ENCODE measurements around the gene CLCN2. TPM values are rescaled to one million over a fixed set of nuclear protein-coding genes. Genes with fewer than 3 reads are reported as not detected.

The CLCN2 gene
- total and polyA plus RNA-seq, 2 experiments from 2014 or later: 1.2 to 1.3 TPM

DNA sequence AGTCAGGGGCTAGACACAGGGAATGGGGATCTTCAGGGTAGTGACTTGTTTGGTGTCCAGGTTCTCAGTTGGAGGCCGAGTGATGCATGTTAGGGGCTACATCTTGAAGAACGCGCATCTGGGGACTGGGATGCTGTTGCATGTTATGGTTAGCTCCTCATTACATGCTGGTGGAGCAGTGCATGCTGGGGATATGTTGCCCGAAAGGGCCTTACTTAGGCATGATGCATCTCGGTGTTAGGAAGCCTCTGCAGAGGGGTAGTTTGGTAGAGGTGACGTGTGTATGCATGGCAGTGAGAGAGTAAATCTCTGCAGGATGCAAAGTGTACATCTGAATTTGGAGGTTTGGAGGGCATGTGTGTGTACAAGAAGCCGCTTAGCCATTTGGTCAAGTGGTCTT is 44.6 kb downstream of the CLCN2 start:
- Histone ChIP-seq H3K9me2 (ENCODE audit: insufficient read depth) (no peaks in the 10 kb centered on the region), H2AFZ (no peak overlapping the region), H3K4me2 (ENCODE audit: unreplicated experiment) (peak overlapping the region; percentile 96), H3K27me3 (replicated peaks; ENCODE audit: insufficient read depth) (no peaks in the 10 kb centered on the region), H3K36me3 (ENCODE audit: low read depth) (peaks cover 24% of the 10 kb centered on the region), H3K79me2 (ENCODE audit: insufficient read depth) (peaks cover 63% of the 10 kb centered on the region), H3K9me3 (ENCODE audit: low read depth) (no peaks in the 10 kb centered on the region), H3K9ac (peak overlapping the region; percentile 96), H3F3A (ENCODE audit: insufficient read depth) (peaks cover 38% of the 10 kb centered on the region), H3K27ac (peak overlapping the region; percentile 91), H4K20me1 (ENCODE audit: insufficient read depth) (peaks cover 16% of the 10 kb centered on the region; the same call in 1 of the 2 replicates), H3K4me1 (ENCODE audit: insufficient read depth) (peaks cover 45% of the 10 kb centered on the region), H3K4me3 (peak overlapping the region; percentile 91)
- in situ Hi-C loops (cut with MboI): no loop called here
- peak; percentile 61 for DNase-seq
- WGBS, 2 experiments (ENCODE audit: low coverage in 1 of 2, low lambda C conversion rate in 2 of 2, missing lambda C conversion rate in 2 of 2): 55 to 61% methylated on average over 7 of the region's 7 CpGs
- TF ChIP-seq EZH2 (IDR thresholded peaks at IDR 0.05; ENCODE audit: insufficient read depth, poor library complexity, severe bottlenecking) (no peak), EZH2phosphoT487 (IDR thresholded peaks at IDR 0.05; ENCODE audit: insufficient read depth, low read depth) (no peak)

DNA sequence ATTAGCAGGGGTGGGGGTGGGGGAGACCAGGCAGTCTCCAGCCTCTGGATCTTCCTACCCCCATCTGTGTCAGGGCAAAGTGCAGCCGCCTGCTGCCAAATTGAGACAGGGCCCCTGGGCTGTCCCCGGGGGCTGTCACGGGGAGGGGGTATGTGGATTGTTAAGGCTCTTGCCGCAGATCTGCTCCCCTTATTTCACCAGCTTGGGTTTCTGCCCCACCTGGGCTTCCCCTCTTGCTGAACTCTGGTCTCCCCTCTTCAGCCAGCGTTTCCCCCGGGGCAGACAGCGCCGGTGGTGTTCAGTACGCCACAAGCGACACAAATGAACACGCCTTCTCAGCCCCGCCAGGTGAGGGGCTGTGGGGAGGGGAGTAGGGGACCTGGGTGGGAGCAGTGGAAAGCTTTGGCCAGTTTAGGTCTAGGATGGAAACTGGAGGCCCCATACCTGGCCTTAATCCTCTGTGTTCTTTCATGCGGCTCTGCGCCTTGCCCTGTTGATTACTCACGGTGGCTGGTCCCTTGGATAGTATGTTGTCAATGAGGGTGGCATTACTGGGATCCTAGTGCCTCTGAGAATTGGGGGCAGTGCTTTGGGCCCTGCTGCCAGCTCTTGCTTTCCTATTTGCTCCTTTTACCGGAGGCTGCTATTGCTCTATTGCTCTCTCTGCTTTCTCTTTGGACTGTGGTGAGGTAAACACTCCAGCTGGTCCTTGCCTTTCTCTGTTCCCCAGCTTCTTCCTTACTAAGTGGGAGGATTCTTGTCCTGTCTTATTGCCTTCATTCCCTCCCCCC is 45.3 kb downstream of the CLCN2 start:
- Histone ChIP-seq H3K9ac (peak overlapping the region; percentile 96), H3K27ac (peak overlapping the region; percentile 88), H3K9me3 (ENCODE audit: low read depth) (no peaks in the 10 kb centered on the region), H3K4me2 (ENCODE audit: unreplicated experiment) (peak overlapping the region; percentile 96), H3K4me1 (ENCODE audit: insufficient read depth) (peaks cover 41% of the 10 kb centered on the region), H3K79me2 (ENCODE audit: insufficient read depth) (peaks cover 56% of the 10 kb centered on the region), H3K4me3 (peak overlapping the region; percentile 91), H3K27me3 (replicated peaks; ENCODE audit: insufficient read depth) (no peaks in the 10 kb centered on the region), H4K20me1 (ENCODE audit: insufficient read depth) (peaks cover 16% of the 10 kb centered on the region; the same call in 1 of the 2 replicates), H3K9me2 (ENCODE audit: insufficient read depth) (no peaks in the 10 kb centered on the region), H2AFZ (no peak overlapping the region), H3F3A (ENCODE audit: insufficient read depth) (peaks cover 45% of the 10 kb centered on the region), H3K36me3 (ENCODE audit: low read depth) (peaks cover 17% of the 10 kb centered on the region)
- in situ Hi-C loops (cut with MboI): no loop called here
- 5 to 8% methylated on average over 16 of the region's 16 CpGs for WGBS, 2 experiments (ENCODE audit: low coverage in 1 of 2, low lambda C conversion rate in 2 of 2, missing lambda C conversion rate in 2 of 2)
- TF ChIP-seq EZH2phosphoT487 (IDR thresholded peaks at IDR 0.05; ENCODE audit: insufficient read depth, low read depth) (no peak), EZH2 (IDR thresholded peaks at IDR 0.05; ENCODE audit: insufficient read depth, poor library complexity, severe bottlenecking) (no peak)
- DNase-seq: peak; percentile 64

DNA sequence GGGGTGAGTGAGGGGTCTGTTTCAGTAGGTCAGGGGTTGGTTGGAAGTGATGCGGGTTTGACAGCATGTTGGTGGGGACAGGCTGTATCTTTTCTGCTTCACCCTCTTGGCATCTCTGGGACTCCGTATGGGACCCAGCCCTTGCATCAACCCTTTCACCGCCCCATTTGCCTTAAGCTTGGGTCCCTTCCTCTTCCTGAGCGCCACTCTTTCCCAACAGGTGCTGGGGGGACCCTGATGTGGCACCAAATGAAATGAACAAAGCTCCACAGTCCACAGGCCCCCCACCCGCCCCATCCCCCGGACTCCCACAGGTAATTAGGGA is 45.9 kb downstream of the CLCN2 start:
- peaks cover 35% of the 10 kb centered on the region for H3K4me1 ChIP-seq (ENCODE audit: insufficient read depth)
- H3K27me3 ChIP-seq (replicated peaks; ENCODE audit: insufficient read depth): no peaks in the 10 kb centered on the region
- in situ Hi-C loops (cut with MboI): no loop called here
- H4K20me1 ChIP-seq (ENCODE audit: insufficient read depth): peaks cover 16% of the 10 kb centered on the region; the same call in 1 of the 2 replicates
- H3K4me3 ChIP-seq: peak overlapping the region; percentile 91
- H3K4me2 ChIP-seq (ENCODE audit: unreplicated experiment): peak overlapping the region; percentile 96
- H3K9me2 ChIP-seq (ENCODE audit: insufficient read depth): no peaks in the 10 kb centered on the region
- peaks cover 12% of the 10 kb centered on the region for H3K36me3 ChIP-seq (ENCODE audit: low read depth)
- DNase-seq: peak; percentile 55
- WGBS, 2 experiments (ENCODE audit: low coverage in 1 of 2, low lambda C conversion rate in 2 of 2, missing lambda C conversion rate in 2 of 2): 0% methylated on average over 3 to 6 of the region's 6 CpGs
- peaks cover 50% of the 10 kb centered on the region for H3F3A ChIP-seq (ENCODE audit: insufficient read depth)
- H2AFZ ChIP-seq: no peak overlapping the region
- H3K27ac ChIP-seq: peak overlapping the region; percentile 88
- TF ChIP-seq EZH2 (IDR thresholded peaks at IDR 0.05; ENCODE audit: insufficient read depth, poor library complexity, severe bottlenecking) (no peak), EZH2phosphoT487 (IDR thresholded peaks at IDR 0.05; ENCODE audit: insufficient read depth, low read depth) (no peak)
- H3K79me2 ChIP-seq (ENCODE audit: insufficient read depth): peaks cover 50% of the 10 kb centered on the region
- H3K9me3 ChIP-seq (ENCODE audit: low read depth): no peaks in the 10 kb centered on the region
- peak overlapping the region; percentile 96 for H3K9ac ChIP-seq

DNA sequence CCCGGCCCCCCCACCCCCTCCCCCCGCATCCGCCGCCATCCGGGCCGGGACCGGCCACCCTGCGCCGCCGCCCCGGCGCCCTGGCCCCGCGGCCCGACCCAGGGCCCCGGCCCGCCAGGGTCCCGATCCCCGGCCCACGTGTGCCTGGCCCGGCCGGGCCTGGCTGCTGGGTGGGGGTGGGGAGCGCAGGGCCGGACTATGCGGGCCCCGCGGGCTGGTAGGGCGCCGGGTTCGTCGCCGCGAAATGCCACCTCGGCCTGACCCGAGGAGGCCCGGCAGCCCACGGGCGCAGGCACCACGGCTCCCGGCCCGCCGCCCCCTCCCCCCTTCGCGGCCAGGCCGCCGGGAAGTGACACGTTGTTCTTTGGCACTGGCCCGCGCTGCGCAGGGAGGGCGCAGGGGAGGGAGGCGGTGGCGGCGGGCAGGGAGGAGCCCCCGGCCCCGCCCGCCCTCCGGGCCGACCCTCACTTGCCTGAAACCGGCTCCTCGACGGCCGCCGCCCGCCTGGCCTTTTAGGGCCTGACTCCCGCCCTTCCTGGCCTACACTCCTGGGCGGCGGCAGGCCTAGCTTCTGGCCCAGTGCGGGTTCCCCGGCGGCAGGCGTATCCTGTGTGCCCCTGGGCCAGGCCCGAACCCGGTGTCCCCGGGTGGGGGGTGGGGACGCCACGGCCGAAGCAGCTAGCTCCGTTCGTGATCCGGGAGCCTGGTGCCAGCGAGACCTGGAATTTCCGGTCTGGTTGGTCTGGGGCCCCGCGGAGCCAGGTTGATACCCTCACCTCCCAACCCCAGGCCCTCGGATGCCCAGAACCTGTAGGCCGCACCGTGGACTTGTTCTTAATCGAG is 46.5 kb downstream of the CLCN2 start:
- peak overlapping the region; percentile 91 for H3K4me3 ChIP-seq
- H3K9ac ChIP-seq: peak overlapping the region; percentile 96
- in situ Hi-C loops (cut with MboI): no loop called here
- WGBS, 2 experiments (ENCODE audit: low coverage in 1 of 2, low lambda C conversion rate in 2 of 2, missing lambda C conversion rate in 2 of 2): 1 to 4% methylated on average over 8 to 54 of the region's 89 CpGs
- peaks cover 16% of the 10 kb centered on the region; the same call in 1 of the 2 replicates for H4K20me1 ChIP-seq (ENCODE audit: insufficient read depth)
- H3K79me2 ChIP-seq (ENCODE audit: insufficient read depth): peaks cover 45% of the 10 kb centered on the region
- H3F3A ChIP-seq (ENCODE audit: insufficient read depth): peaks cover 54% of the 10 kb centered on the region
- DNase-seq: peak; percentile 90
- H2AFZ ChIP-seq: no peak overlapping the region
- H3K27me3 ChIP-seq (replicated peaks; ENCODE audit: insufficient read depth): no peaks in the 10 kb centered on the region
- TF ChIP-seq EZH2phosphoT487 (IDR thresholded peaks at IDR 0.05; ENCODE audit: insufficient read depth, low read depth): no peak
- no peak for TF ChIP-seq EZH2 (IDR thresholded peaks at IDR 0.05; ENCODE audit: insufficient read depth, poor library complexity, severe bottlenecking)
- H3K4me1 ChIP-seq (ENCODE audit: insufficient read depth): peaks cover 31% of the 10 kb centered on the region
- no peaks in the 10 kb centered on the region for H3K9me3 ChIP-seq (ENCODE audit: low read depth)
- H3K27ac ChIP-seq: peak overlapping the region; percentile 88
- no peaks in the 10 kb centered on the region for H3K9me2 ChIP-seq (ENCODE audit: insufficient read depth)
- peak overlapping the region; percentile 96 for H3K4me2 ChIP-seq (ENCODE audit: unreplicated experiment)
- H3K36me3 ChIP-seq (ENCODE audit: low read depth): peaks cover 11% of the 10 kb centered on the region

Data from GM23248 (cell line).